Measurements from ENCODE around the gene SIT1. TPM values are rescaled to one million over a fixed set of nuclear protein-coding genes. Genes with fewer than 3 reads are reported as not detected.
A peak's percentile ranks its signal among the peaks of the same experiment; 100 is the strongest.

The SIT1 gene
- total and polyA plus RNA-seq, 5 donors from 2014 or later, result 76.9 to 346 (median 287) TPM

GRCh38 chr9:35669331-35670145, 18.8 kb upstream of the SIT1 start:
- Histone ChIP-seq H3K4me1 (ENCODE audit: control insufficient read depth, insufficient read depth, low read length, poor library complexity, severe bottlenecking) (peaks cover 15% of the 10 kb centered on the region), H3K27ac (ENCODE audit: insufficient read depth, low read length, poor library complexity, severe bottlenecking) (no peak overlapping the region), H3K27me3 (ENCODE audit: control insufficient read depth, insufficient read depth, low read length) (peaks cover 4% of the 10 kb centered on the region), H3K4me3 (ENCODE audit: low read depth, low read length) (no peak overlapping the region), H3K36me3 (ENCODE audit: control insufficient read depth, insufficient read depth, low read length) (no peaks in the 10 kb centered on the region), H3K9me3 (ENCODE audit: control insufficient read depth in 2 of 2, low read length in 2 of 2) (no peaks in the 10 kb centered on the region)
- ATAC-seq (ENCODE audit: low read depth in 2 of 2), result no peak
- H3K27ac Mint-ChIP-seq, result no peak overlapping the region
- peaks cover 5 to 20% (median 8%) of the 10 kb centered on the region in 4 donors for H3K4me1 Mint-ChIP-seq
- H3K4me3 Mint-ChIP-seq, result no peak overlapping the region
- H3K9me3 Mint-ChIP-seq, result peaks cover 0 to 2% (median 0%) of the 10 kb centered on the region in 7 donors
- peaks cover 12% of the 10 kb centered on the region for H3K27me3 Mint-ChIP-seq
- DNase-seq, result no peak
- H3K36me3 Mint-ChIP-seq, result no peaks in the 10 kb centered on the region

- no peak overlapping the region for H3K27ac ChIP-seq (ENCODE audit: insufficient read depth, low read length, poor library complexity, severe bottlenecking)
- H3K36me3 ChIP-seq (ENCODE audit: control insufficient read depth, insufficient read depth, low read length), result no peaks in the 10 kb centered on the region
- Mint-ChIP-seq H3K36me3 (no peaks in the 10 kb centered on the region), H3K9me3 (peaks cover 0 to 2% (median 0%) of the 10 kb centered on the region in 7 donors), H3K27me3 (peaks cover 4% of the 10 kb centered on the region), H3K27ac (no peak overlapping the region), H3K4me1 (peaks cover 6 to 32% (median 16%) of the 10 kb centered on the region in 4 donors), H3K4me3 (peak overlapping the region in 1 of 4 donors; percentile 0)
- H3K4me1 ChIP-seq (ENCODE audit: control insufficient read depth, insufficient read depth, low read length, poor library complexity, severe bottlenecking), result peaks cover 29% of the 10 kb centered on the region
- no peaks in the 10 kb centered on the region for H3K27me3 ChIP-seq (ENCODE audit: control insufficient read depth, insufficient read depth, low read length)
- ATAC-seq (ENCODE audit: low read depth in 2 of 2) (no peak), DNase-seq (no peak)
- no peaks in the 10 kb centered on the region for H3K9me3 ChIP-seq (ENCODE audit: control insufficient read depth in 2 of 2, low read length in 2 of 2)
- H3K4me3 ChIP-seq (ENCODE audit: low read depth, low read length), result no peak overlapping the region
Observed at GRCh38 chr9:35667939-35668338, 17.2 kb upstream of the SIT1 start.

GRCh38 chr9:35666549-35666948, 15.8 kb upstream of the SIT1 start:
- Mint-ChIP-seq H3K4me3 (peak overlapping the region in 1 of 4 donors; percentile 97), H3K27ac (no peak overlapping the region), H3K4me1 (peaks cover 10 to 46% (median 29%) of the 10 kb centered on the region in 4 donors)

GRCh38 chr9:35666045-35666444, 15.3 kb upstream of the SIT1 start:
- Mint-ChIP-seq H3K27ac (no peak overlapping the region), H3K4me1 (peaks cover 10 to 50% (median 31%) of the 10 kb centered on the region in 4 donors), H3K4me3 (peak overlapping the region in 3 of 4 donors; percentile 48 to 97 (median 72)), H3K27me3 (no peaks in the 10 kb centered on the region), H3K9me3 (peaks cover 0 to 2% (median 0%) of the 10 kb centered on the region in 7 donors), H3K36me3 (peaks cover 4% of the 10 kb centered on the region)
- ATAC-seq (ENCODE audit: low read depth in 2 of 2) (no peak), DNase-seq (no peak)
- H3K27me3 ChIP-seq (ENCODE audit: control insufficient read depth, insufficient read depth, low read length), result no peaks in the 10 kb centered on the region
- H3K36me3 ChIP-seq (ENCODE audit: control insufficient read depth, insufficient read depth, low read length), result peaks cover under 1% of the 10 kb centered on the region
- no peaks in the 10 kb centered on the region for H3K9me3 ChIP-seq (ENCODE audit: control insufficient read depth in 2 of 2, low read length in 2 of 2)
- no peak overlapping the region for H3K27ac ChIP-seq (ENCODE audit: insufficient read depth, low read length, poor library complexity, severe bottlenecking)
- H3K4me1 ChIP-seq (ENCODE audit: control insufficient read depth, insufficient read depth, low read length, poor library complexity, severe bottlenecking), result peaks cover 48% of the 10 kb centered on the region
- H3K4me3 ChIP-seq (ENCODE audit: low read depth, low read length), result no peak overlapping the region

More at GRCh38 chr9:35666549-35666948, 15.8 kb upstream of the SIT1 start:
- H3K9me3 Mint-ChIP-seq, result peaks cover 0 to 2% (median 0%) of the 10 kb centered on the region in 7 donors
- H3K36me3 Mint-ChIP-seq, result peaks cover 4% of the 10 kb centered on the region
- no peaks in the 10 kb centered on the region for H3K36me3 ChIP-seq (ENCODE audit: control insufficient read depth, insufficient read depth, low read length)
- H3K9me3 ChIP-seq (ENCODE audit: control insufficient read depth in 2 of 2, low read length in 2 of 2), result no peaks in the 10 kb centered on the region
- no peak for DNase-seq
- H3K4me3 ChIP-seq (ENCODE audit: low read depth, low read length), result no peak overlapping the region
- no peaks in the 10 kb centered on the region for H3K27me3 ChIP-seq (ENCODE audit: control insufficient read depth, insufficient read depth, low read length)
- no peak overlapping the region for H3K27ac ChIP-seq (ENCODE audit: insufficient read depth, low read length, poor library complexity, severe bottlenecking)
- ATAC-seq (ENCODE audit: low read depth in 2 of 2), result no peak
- H3K27me3 Mint-ChIP-seq, result no peaks in the 10 kb centered on the region
- peaks cover 43% of the 10 kb centered on the region for H3K4me1 ChIP-seq (ENCODE audit: control insufficient read depth, insufficient read depth, low read length, poor library complexity, severe bottlenecking)

GRCh38 chr9:35665471-35665818, 14.7 kb upstream of the SIT1 start:
- H3K4me1 Mint-ChIP-seq, result peaks cover 10 to 56% (median 35%) of the 10 kb centered on the region in 4 donors
- no peak for ATAC-seq (ENCODE audit: low read depth in 2 of 2)
- peaks cover 54% of the 10 kb centered on the region for H3K4me1 ChIP-seq (ENCODE audit: control insufficient read depth, insufficient read depth, low read length, poor library complexity, severe bottlenecking)
- no peaks in the 10 kb centered on the region for H3K9me3 ChIP-seq (ENCODE audit: control insufficient read depth in 2 of 2, low read length in 2 of 2)
- H3K27me3 ChIP-seq (ENCODE audit: control insufficient read depth, insufficient read depth, low read length), result no peaks in the 10 kb centered on the region
- H3K4me3 ChIP-seq (ENCODE audit: low read depth, low read length), result peak overlapping the region; percentile 76
- peaks cover 10% of the 10 kb centered on the region for H3K36me3 Mint-ChIP-seq
- H3K4me3 Mint-ChIP-seq, result peak overlapping the region; percentile 85 to 97 (median 90)
- peak overlapping the region; percentile 77 for H3K27ac ChIP-seq (ENCODE audit: insufficient read depth, low read length, poor library complexity, severe bottlenecking)
- no peaks in the 10 kb centered on the region for H3K27me3 Mint-ChIP-seq
- peaks cover 0 to under 1% (median 0%) of the 10 kb centered on the region in 7 donors for H3K9me3 Mint-ChIP-seq
- peak overlapping the region in 2 of 3 donors; percentile 76 to 90 for H3K27ac Mint-ChIP-seq
- no peak for DNase-seq
- H3K36me3 ChIP-seq (ENCODE audit: control insufficient read depth, insufficient read depth, low read length), result peaks cover 6% of the 10 kb centered on the region

GRCh38 chr9:35664531-35665470, 14.1 kb upstream of the SIT1 start, which contains the start of gene ARHGEF39:
Gene ARHGEF39, minus strand, starts transcription at chr9:35665195. Its CDS starts 26 bp downstream, at chr9:35665169.
- ATAC-seq (ENCODE audit: low read depth in 2 of 2) (peak; percentile 66 to 69), DNase-seq (peak; percentile 57 to 82 (median 67))
- no peaks in the 10 kb centered on the region for H3K9me3 ChIP-seq (ENCODE audit: control insufficient read depth in 2 of 2, low read length in 2 of 2)
- Mint-ChIP-seq H3K4me3 (peak within 1 kb of the TSS; percentile 85 to 97 (median 90)), H3K9me3 (no peaks in the 10 kb centered on the region), H3K27ac (peak within 1 kb of the TSS in 2 of 3 donors; percentile 76 to 90), H3K36me3 (peaks cover 13% of the 10 kb centered on the region), H3K4me1 (peaks cover 10 to 62% (median 42%) of the 10 kb centered on the region in 4 donors), H3K27me3 (no peaks in the 10 kb centered on the region)
- no peaks in the 10 kb centered on the region for H3K27me3 ChIP-seq (ENCODE audit: control insufficient read depth, insufficient read depth, low read length)
- H3K4me3 ChIP-seq (ENCODE audit: low read depth, low read length), result peak within 1 kb of the TSS; percentile 76
- H3K4me1 ChIP-seq (ENCODE audit: control insufficient read depth, insufficient read depth, low read length, poor library complexity, severe bottlenecking), result peaks cover 60% of the 10 kb centered on the region
- peaks cover 11% of the 10 kb centered on the region for H3K36me3 ChIP-seq (ENCODE audit: control insufficient read depth, insufficient read depth, low read length)
- peak within 1 kb of the TSS; percentile 77 for H3K27ac ChIP-seq (ENCODE audit: insufficient read depth, low read length, poor library complexity, severe bottlenecking)

GRCh38 chr9:35662437-35662836, 11.7 kb upstream of the SIT1 start:
- Mint-ChIP-seq H3K4me3 (peak overlapping the region; percentile 82 to 97 (median 86)), H3K9me3 (peaks cover 0 to 3% (median 0%) of the 10 kb centered on the region in 7 donors), H3K27ac (peak overlapping the region; percentile 58 to 92 (median 90)), H3K4me1 (peaks cover 16 to 80% (median 57%) of the 10 kb centered on the region in 4 donors), H3K36me3 (peaks cover 17% of the 10 kb centered on the region), H3K27me3 (peaks cover 8% of the 10 kb centered on the region)
- no peaks in the 10 kb centered on the region for H3K27me3 ChIP-seq (ENCODE audit: control insufficient read depth, insufficient read depth, low read length)
- ATAC-seq (ENCODE audit: low read depth in 2 of 2) (no peak), DNase-seq (no peak)
- no peaks in the 10 kb centered on the region for H3K9me3 ChIP-seq (ENCODE audit: control insufficient read depth in 2 of 2, low read length in 2 of 2)
- peak overlapping the region; percentile 69 for H3K27ac ChIP-seq (ENCODE audit: insufficient read depth, low read length, poor library complexity, severe bottlenecking)
- peaks cover 11% of the 10 kb centered on the region for H3K36me3 ChIP-seq (ENCODE audit: control insufficient read depth, insufficient read depth, low read length)
- peaks cover 73% of the 10 kb centered on the region for H3K4me1 ChIP-seq (ENCODE audit: control insufficient read depth, insufficient read depth, low read length, poor library complexity, severe bottlenecking)
- peak overlapping the region; percentile 55 for H3K4me3 ChIP-seq (ENCODE audit: low read depth, low read length)
